B cell (primary cell): ENCODE data around the gene HIPK2. TPM values are rescaled to one million over a fixed set of nuclear protein-coding genes. Genes with fewer than 3 reads are reported as not detected.
A peak's percentile ranks its signal among the peaks of the same experiment; 100 is the strongest.

ENCODE experiments used
- ATAC-seq: fragments of 200-7000 bp; cut with Tn5 transposase; one replicate; pipeline ENCODE4 v1.10.0; 2021; ENCODE audit warnings: low read depth, mild to moderate bottlenecking, moderate number of reproducible peaks, moderate library complexity
- CTCF ChIA-PET: fragments of 350-600 bp; sonication (Branson Sonifier 250); formaldehyde crosslinking; loops from one replicate; lab custom pipeline; 2021; ENCODE audit warnings: antibody characterized with exemption, inconsistent platforms; lab: Charles Lee
- POLR2A ChIA-PET: fragments of 350-600 bp; sonication (Branson Sonifier 250); formaldehyde crosslinking; loops from one replicate; lab custom pipeline; 2021; ENCODE audit warnings: antibody characterized with exemption; lab: Charles Lee
- DNase-seq: peaks from one replicate; pipeline ENCODE4 v3.0.0; 2013
- H2AFZ ChIP-seq: 2 replicates; pipeline ENCODE4 v1.6.1; 2012; ENCODE audit warnings: mild to moderate bottlenecking, low read depth, low read length; ENCODE audit not compliant: insufficient read depth, poor library complexity, severe bottlenecking
- H3K27ac ChIP-seq, 2 donors: 1 replicate in 1 of 2; 2 replicates in 1 of 2; pipeline ENCODE4 v1.5.1; 2012 to 2013; ENCODE audit warnings: low read length in 2 of 2, mild to moderate bottlenecking in 2 of 2, moderate library complexity in 1 of 2
- H3K27me3 ChIP-seq, 4 experiments: fragments of 200-600 bp in 1 of 4; sonication (generic) in 1 of 4; replicated peaks in 1 of 4; 1 replicate in 2 of 4; 2 replicates in 2 of 4; pipeline versions ENCODE4 v1.6.1 to v1.7.0; 2013 to 2016; ENCODE audit warnings: low read length in 3 of 4, mild to moderate bottlenecking in 2 of 4, mixed read lengths in 1 of 4, moderate library complexity in 1 of 4; ENCODE audit not compliant: insufficient read depth in 4 of 4, control insufficient read depth in 3 of 4; ENCODE audit errors: control extremely low read depth in 1 of 4
- H3K36me3 ChIP-seq, 2 experiments: replicated peaks in 1 of 2; 1 replicate in 1 of 2; 2 replicates in 1 of 2; pipeline versions ENCODE4 v1.6.1 to v1.7.1; 2013; ENCODE audit warnings: low read length in 1 of 2; ENCODE audit not compliant: insufficient read depth in 2 of 2, control insufficient read depth in 1 of 2; ENCODE audit errors: control extremely low read depth in 1 of 2, extremely low read depth in 1 of 2
- H3K4me1 ChIP-seq, 2 donors: fragments of 200-600 bp in 1 of 2; sonication (generic) in 1 of 2; 1 replicate in 1 of 2; 2 replicates in 1 of 2; pipeline versions ENCODE4 v1.5.1 to v1.6.1; 2013 to 2017; ENCODE audit warnings: low read length in 2 of 2; ENCODE audit not compliant: control insufficient read depth in 2 of 2, insufficient read depth in 2 of 2
- H3K4me2 ChIP-seq: replicated peaks from 2 replicates; pipeline ENCODE3; 2012; ENCODE audit warnings: mild to moderate bottlenecking, low read depth, low read length; ENCODE audit not compliant: poor library complexity, severe bottlenecking
- H3K4me3 ChIP-seq, 5 experiments: fragments of 200-600 bp in 1 of 5; sonication (generic) in 1 of 5; 1 replicate in 3 of 5; 2 replicates in 2 of 5; pipeline versions ENCODE4 v1.5.1 to v1.7.0; 2011 to 2016; ENCODE audit warnings: low read length in 4 of 5, mild to moderate bottlenecking in 4 of 5, low read depth in 2 of 5, control low read depth in 1 of 5, moderate library complexity in 1 of 5; ENCODE audit not compliant: insufficient read depth in 1 of 5; ENCODE audit errors: control extremely low read depth in 1 of 5, extremely low read depth in 1 of 5
- H3K79me2 ChIP-seq: fragments of 200-600 bp; sonication (generic); one replicate; pipeline ENCODE4 v1.6.0; 2016; ENCODE audit warnings: low read length; ENCODE audit not compliant: control insufficient read depth, insufficient read depth
- H3K9ac ChIP-seq: fragments of 200-600 bp; sonication (generic); 2 replicates; pipeline ENCODE4 v1.6.1; 2017; ENCODE audit warnings: mild to moderate bottlenecking, low read length, moderate library complexity
- H3K9me3 ChIP-seq, 3 donors: one replicate each; pipeline versions ENCODE4 v1.6.1 to v1.7.1; 2013; ENCODE audit warnings: low read length in 2 of 3; ENCODE audit not compliant: control insufficient read depth in 2 of 3, insufficient read depth in 1 of 3; ENCODE audit errors: control extremely low read depth in 1 of 3
- H4K20me1 ChIP-seq: 2 replicates; pipeline ENCODE4 v1.6.0; 2012; ENCODE audit warnings: mild to moderate bottlenecking, low read length; ENCODE audit not compliant: insufficient read depth, control insufficient read depth, poor library complexity, severe bottlenecking
- H3K27ac Mint-ChIP-seq: one replicate; pipeline ENCODE4 v1.8.0; 2021; ENCODE audit warnings: mixed read lengths
- H3K27me3 Mint-ChIP-seq: one replicate; pipeline ENCODE4 v1.8.0; 2021; ENCODE audit warnings: mixed read lengths
- H3K4me1 Mint-ChIP-seq: one replicate; pipeline ENCODE4 v1.8.0; 2021; ENCODE audit warnings: mixed read lengths
- H3K4me3 Mint-ChIP-seq: one replicate; pipeline ENCODE4 v1.8.0; 2021; ENCODE audit warnings: mixed read lengths
- H3K9me3 Mint-ChIP-seq: one replicate; pipeline ENCODE4 v1.8.0; 2022; ENCODE audit warnings: mixed read lengths; ENCODE audit not compliant: insufficient read depth
- CTCF ChIP-seq: fragments of 200-600 bp; IDR thresholded peaks from one replicate; pipeline ENCODE4 v1.8.0; 2022; ENCODE audit warnings: antibody characterized with exemption, mild to moderate bottlenecking
- EZH2 ChIP-seq: IDR thresholded peaks from 2 replicates; pipeline ENCODE4 v1.6.1; 2012; ENCODE audit warnings: borderline replicate concordance, low read depth, mild to moderate bottlenecking, moderate library complexity, low read length; ENCODE audit not compliant: insufficient read depth, poor library complexity, severe bottlenecking
- WGBS: methylation state at CpG from one replicate; pipeline ENCODE4 v1.1.5; 2013; ENCODE audit warnings: missing lambda C conversion rate; ENCODE audit not compliant: insufficient coverage; 5-methylcytosine and 5-hydroxymethylcytosine counted together
- intact Hi-C: fragments of 100-400 bp; cut with micrococcal nuclease; formaldehyde crosslinking; loops from one replicate; pipeline ENCODE4 v1.10.0; 2022
- polyA plus RNA-seq: library from polyadenylated mRNA; depleted of rRNA; stranded (reverse); fragments of >200 nt; gene quantifications from 2 replicates; pipeline ENCODE4 v1.2.3, GENCODE V29; 2012
- total RNA-seq, 2 donors: library from RNA; stranded (reverse); fragments of 120-200 nt in 1 of 2; gene quantifications; 1 replicate in 1 of 2; 2 replicates in 1 of 2; pipeline versions ENCODE4 v1.2.3 to v1.2.4, GENCODE V29; 2013 to 2022

HIPK2 gene
- total and polyA plus RNA-seq, 2 donors (not counting 1 experiment from before 2014, with no cell fraction given) = 6.8 to 58.2 TPM

GRCh38 chr7:139647814-139648390 is 129.9 kb downstream of the HIPK2 start:
- 100% methylated on average over 1 of the region's 2 CpGs for WGBS
- Histone ChIP-seq H2AFZ (peak overlapping the region; percentile 63), H4K20me1 (no peaks in the 10 kb centered on the region), H3K9me3 (no peaks in the 10 kb centered on the region), H3K4me1 (peaks cover 38 to 39% of the 10 kb centered on the region in 2 donors), H3K27ac (peak overlapping the region; percentile 28 to 64), H3K4me2 (peak overlapping the region; percentile 71), H3K9ac (peak overlapping the region; percentile 28), H3K36me3 (no peaks in the 10 kb centered on the region), H3K4me3 (peak overlapping the region in 1 of 5 experiments; percentile 54), H3K79me2 (no peaks in the 10 kb centered on the region), H3K27me3 (no peaks in the 10 kb centered on the region)
- intact Hi-C loops = loop anchor here (2.0 to 5.0 kb wide), 3 partner anchors 54 to 129 kb away; partner anchors contain the start of gene HIPK2
- CTCF ChIA-PET = interaction anchor here (0.9 to 9.6 kb wide), 28 partner anchors 13 to 695 kb away, joined by 3 to 269 read pairs (median 6); partner anchors contain the start of gene HIPK2
- TF ChIP-seq EZH2 = no peak
- no peak for TF ChIP-seq CTCF
- Mint-ChIP-seq H3K9me3 (no peaks in the 10 kb centered on the region), H3K4me3 (peak overlapping the region; percentile 71), H3K27me3 (no peaks in the 10 kb centered on the region), H3K27ac (peak overlapping the region; percentile 16), H3K4me1 (peaks cover 41% of the 10 kb centered on the region)
- peak; percentile 12 for DNase-seq
- ATAC-seq = no peak
- POLR2A ChIA-PET = interaction anchor here (0.7 to 1.3 kb wide), 2 partner anchors 77 to 136 kb away, joined by 4 read pairs; no protein-coding TSS in a partner anchor

GRCh38 chr7:139647085-139647484 is 130.7 kb downstream of the HIPK2 start:
- Mint-ChIP-seq H3K9me3 (no peaks in the 10 kb centered on the region), H3K4me3 (no peak overlapping the region), H3K27ac (no peak overlapping the region), H3K4me1 (peaks cover 39% of the 10 kb centered on the region), H3K27me3 (no peaks in the 10 kb centered on the region)
- Histone ChIP-seq H2AFZ (no peak overlapping the region), H3K27ac (peak overlapping the region in 1 of 2 donors; percentile 23), H3K4me3 (no peak overlapping the region), H3K79me2 (peaks cover 3% of the 10 kb centered on the region), H4K20me1 (no peaks in the 10 kb centered on the region), H3K4me2 (peak overlapping the region; percentile 16), H3K9me3 (no peaks in the 10 kb centered on the region), H3K36me3 (no peaks in the 10 kb centered on the region), H3K4me1 (peaks cover 38 to 39% of the 10 kb centered on the region in 2 donors), H3K27me3 (no peaks in the 10 kb centered on the region), H3K9ac (no peak overlapping the region)
- POLR2A ChIA-PET = interaction anchor here (0.6 kb wide), 1 partner anchor 152 kb away, joined by 5 read pairs; no protein-coding TSS in a partner anchor
- TF ChIP-seq EZH2 = no peak
- no peak for TF ChIP-seq CTCF
- intact Hi-C loops = loop anchor here (2.0 to 5.0 kb wide), 3 partner anchors 55 to 130 kb away; partner anchors contain the start of gene HIPK2
- WGBS = no CpG with 5 or more reads among the region's 4 CpGs
- peak; percentile 11 for DNase-seq
- CTCF ChIA-PET = interaction anchor here (0.6 to 9.6 kb wide), 43 partner anchors 10 to 1916 kb away, joined by 3 to 269 read pairs (median 5); partner anchors contain the start of gene HIPK2
- ATAC-seq = no peak
